Measurements from ENCODE around the gene TMEM26. TPM values are rescaled to one million over a fixed set of nuclear protein-coding genes. Genes with fewer than 3 reads are reported as not detected.

Gene TMEM26
- total RNA-seq, 1 experiment from 2014 or later: 1.6 TPM

DNA sequence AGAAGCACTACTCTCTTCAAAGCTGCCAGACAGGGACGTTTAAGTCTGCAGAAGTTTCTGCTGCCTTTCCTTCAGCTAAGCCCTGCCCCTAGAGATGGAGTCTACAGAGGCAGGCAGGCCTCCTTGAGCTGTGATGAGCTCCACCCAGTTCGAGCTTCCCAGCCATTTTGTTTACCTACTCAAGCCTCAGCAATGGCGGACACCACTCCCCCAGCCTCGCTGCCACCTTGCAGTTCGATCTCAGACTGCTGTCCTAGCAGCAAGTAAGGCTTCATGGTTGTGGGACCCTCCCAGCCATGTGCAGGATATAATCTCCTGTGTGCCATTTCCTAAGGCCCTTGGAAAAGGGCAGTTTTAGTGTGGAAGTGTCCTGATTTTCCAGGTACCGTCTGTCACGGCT lies 74.3 kb downstream of the TMEM26 start (continued):
- no peak for TF ChIP-seq ARID4B (CRISPR knock-in tag; IDR thresholded peaks at IDR 0.05; ENCODE audit: borderline replicate concordance)
- no peak for TF ChIP-seq FOXJ3 (CRISPR knock-in tag; IDR thresholded peaks at IDR 0.05; ENCODE audit: borderline replicate concordance)
- TF ChIP-seq ERG (CRISPR knock-in tag; IDR thresholded peaks at IDR 0.05): no peak
- TF ChIP-seq TCF7 (CRISPR knock-in tag; IDR thresholded peaks at IDR 0.05; ENCODE audit: low read depth): no peak
- TF ChIP-seq HMGA2 (CRISPR knock-in tag; IDR thresholded peaks at IDR 0.05): no peak
- no peak for TF ChIP-seq STAT6 (CRISPR knock-in tag; conservative IDR thresholded peaks at IDR 0.05; ENCODE audit: low read depth)
- no peak for TF ChIP-seq NR2C2 (CRISPR knock-in tag; IDR thresholded peaks at IDR 0.05)
- TF ChIP-seq IRF1 (CRISPR knock-in tag; IDR thresholded peaks at IDR 0.05): no peak
- no peak for TF ChIP-seq PRDM15 (CRISPR knock-in tag; IDR thresholded peaks at IDR 0.05)
- TF ChIP-seq EMX1 (CRISPR knock-in tag; IDR thresholded peaks at IDR 0.05): no peak
- TF ChIP-seq CREB1 (CRISPR knock-in tag; IDR thresholded peaks at IDR 0.05): no peak
- TF ChIP-seq SMAD3 (CRISPR knock-in tag; IDR thresholded peaks at IDR 0.05; ENCODE audit: borderline replicate concordance): no peak
- TF ChIP-seq OVOL2 (CRISPR knock-in tag; IDR thresholded peaks at IDR 0.05; ENCODE audit: borderline replicate concordance): no peak

GRCh38 chr10:61376908-61377368 lies 76.2 kb downstream of the TMEM26 start:
- CTCF ChIA-PET: no interaction called here
- no peaks in the 10 kb centered on the region for H3K4me1 Mint-ChIP-seq
- no peak for DNase-seq (ENCODE audit: low spot score)
- no peak for TF ChIP-seq CBFB (CRISPR knock-in tag; IDR thresholded peaks at IDR 0.05; ENCODE audit: low read depth)
- TF ChIP-seq ZMAT4 (CRISPR knock-in tag; IDR thresholded peaks at IDR 0.05): no peak
- no peak for TF ChIP-seq E2F5 (CRISPR knock-in tag; IDR thresholded peaks at IDR 0.05)
- no peak for TF ChIP-seq ELF4 (CRISPR knock-in tag; IDR thresholded peaks at IDR 0.05; ENCODE audit: low read depth)
- TF ChIP-seq, protein P1, sequence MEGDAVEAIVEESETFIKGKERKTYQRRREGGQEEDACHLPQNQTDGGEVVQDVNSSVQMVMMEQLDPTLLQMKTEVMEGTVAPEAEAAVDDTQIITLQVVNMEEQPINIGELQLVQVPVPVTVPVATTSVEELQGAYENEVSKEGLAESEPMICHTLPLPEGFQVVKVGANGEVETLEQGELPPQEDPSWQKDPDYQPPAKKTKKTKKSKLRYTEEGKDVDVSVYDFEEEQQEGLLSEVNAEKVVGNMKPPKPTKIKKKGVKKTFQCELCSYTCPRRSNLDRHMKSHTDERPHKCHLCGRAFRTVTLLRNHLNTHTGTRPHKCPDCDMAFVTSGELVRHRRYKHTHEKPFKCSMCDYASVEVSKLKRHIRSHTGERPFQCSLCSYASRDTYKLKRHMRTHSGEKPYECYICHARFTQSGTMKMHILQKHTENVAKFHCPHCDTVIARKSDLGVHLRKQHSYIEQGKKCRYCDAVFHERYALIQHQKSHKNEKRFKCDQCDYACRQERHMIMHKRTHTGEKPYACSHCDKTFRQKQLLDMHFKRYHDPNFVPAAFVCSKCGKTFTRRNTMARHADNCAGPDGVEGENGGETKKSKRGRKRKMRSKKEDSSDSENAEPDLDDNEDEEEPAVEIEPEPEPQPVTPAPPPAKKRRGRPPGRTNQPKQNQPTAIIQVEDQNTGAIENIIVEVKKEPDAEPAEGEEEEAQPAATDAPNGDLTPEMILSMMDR (IDR thresholded peaks at IDR 0.05): no peak

More at GRCh38 chr10:61376908-61377368, 76.2 kb downstream of the TMEM26 start:
- H3K9me3 Mint-ChIP-seq: peaks cover 28% of the 10 kb centered on the region
- H3K4me3 Mint-ChIP-seq: no peak overlapping the region
- H3K27me3 Mint-ChIP-seq (ENCODE audit: low read depth): no peaks in the 10 kb centered on the region
- POLR2A ChIA-PET: no interaction called here
- no peak for ATAC-seq
- no peak overlapping the region for H3K27ac Mint-ChIP-seq
- peaks cover 13% of the 10 kb centered on the region for H3K36me3 Mint-ChIP-seq
